Measurements from ENCODE around the gene TMEM8B.
"Not testable (repeated sequence)": the region's sequence is repeated elsewhere in the genome, so short reads cannot be mapped to it uniquely, and the experiment has no call there.

Gene TMEM8B

GRCh38 chr9:35870351-35870923 lies 41.4 kb downstream of the TMEM8B start, which contains the start of gene OR13J1:
Gene OR13J1, minus strand, starts transcription at chr9:35870401. Its CDS starts 0 bp downstream, at chr9:35870401.
- Histone ChIP-seq H3K4me3 (ENCODE audit: low read depth in 1 of 2, low read length in 2 of 2) (no peak within 1 kb of the TSS), H3K27me3 (ENCODE audit: low read depth, low read length) (no peaks in the 10 kb centered on the region), H3K4me1 (ENCODE audit: control insufficient read depth in 1 of 2, insufficient read depth in 2 of 2, low read length in 2 of 2) (no peaks in the 10 kb centered on the region), H3K36me3 (ENCODE audit: control insufficient read depth in 1 of 2, insufficient read depth in 2 of 2, low read length in 2 of 2) (no peaks in the 10 kb centered on the region), H3K9me3 (ENCODE audit: control insufficient read depth in 1 of 2, low read length in 2 of 2) (no peaks in the 10 kb centered on the region), H3K27ac (ENCODE audit: low read length) (no peak within 1 kb of the TSS)

- Histone ChIP-seq H3K4me3 (ENCODE audit: low read depth in 1 of 2, low read length in 2 of 2) (no peak overlapping the region), H3K27me3 (ENCODE audit: low read depth, low read length) (no peaks in the 10 kb centered on the region)
Observed at GRCh38 chr9:35871545-35871944, 42.5 kb downstream of the TMEM8B start.

GRCh38 chr9:35872505-35872904 lies 43.5 kb downstream of the TMEM8B start:
- no peaks in the 10 kb centered on the region for H3K4me1 ChIP-seq (ENCODE audit: control insufficient read depth in 1 of 2, insufficient read depth in 2 of 2, low read length in 2 of 2)
- H3K4me3 ChIP-seq (ENCODE audit: low read depth in 1 of 2, low read length in 2 of 2) = no peak overlapping the region
- no peak overlapping the region for H3K27ac ChIP-seq (ENCODE audit: low read length)
- peaks cover 0 to 6% of the 10 kb centered on the region in 2 donors for H3K9me3 ChIP-seq (ENCODE audit: control insufficient read depth in 1 of 2, low read length in 2 of 2)
- H3K36me3 ChIP-seq (ENCODE audit: control insufficient read depth in 1 of 2, insufficient read depth in 2 of 2, low read length in 2 of 2) = no peaks in the 10 kb centered on the region
- H3K27me3 ChIP-seq (ENCODE audit: low read depth, low read length) = no peaks in the 10 kb centered on the region

More at GRCh38 chr9:35871545-35871944, 42.5 kb downstream of the TMEM8B start:
- no peaks in the 10 kb centered on the region for H3K9me3 ChIP-seq (ENCODE audit: control insufficient read depth in 1 of 2, low read length in 2 of 2)
- H3K27ac ChIP-seq (ENCODE audit: low read length) = no peak overlapping the region
- no peaks in the 10 kb centered on the region for H3K4me1 ChIP-seq (ENCODE audit: control insufficient read depth in 1 of 2, insufficient read depth in 2 of 2, low read length in 2 of 2)
- no peaks in the 10 kb centered on the region for H3K36me3 ChIP-seq (ENCODE audit: control insufficient read depth in 1 of 2, insufficient read depth in 2 of 2, low read length in 2 of 2)

GRCh38 chr9:35882263-35882848 lies 53.3 kb downstream of the TMEM8B start:
- Histone ChIP-seq H3K36me3 (ENCODE audit: control insufficient read depth in 1 of 2, insufficient read depth in 2 of 2, low read length in 2 of 2) (no peaks in the 10 kb centered on the region), H3K9me3 (ENCODE audit: control insufficient read depth in 1 of 2, low read length in 2 of 2) (peaks cover 0 to under 1% of the 10 kb centered on the region in 2 donors), H3K4me1 (ENCODE audit: control insufficient read depth in 1 of 2, insufficient read depth in 2 of 2, low read length in 2 of 2) (no peaks in the 10 kb centered on the region), H3K4me3 (ENCODE audit: low read depth in 1 of 2, low read length in 2 of 2) (no peak overlapping the region), H3K27ac (ENCODE audit: low read length) (no peak overlapping the region), H3K27me3 (ENCODE audit: low read depth, low read length) (no peaks in the 10 kb centered on the region)

DNA sequence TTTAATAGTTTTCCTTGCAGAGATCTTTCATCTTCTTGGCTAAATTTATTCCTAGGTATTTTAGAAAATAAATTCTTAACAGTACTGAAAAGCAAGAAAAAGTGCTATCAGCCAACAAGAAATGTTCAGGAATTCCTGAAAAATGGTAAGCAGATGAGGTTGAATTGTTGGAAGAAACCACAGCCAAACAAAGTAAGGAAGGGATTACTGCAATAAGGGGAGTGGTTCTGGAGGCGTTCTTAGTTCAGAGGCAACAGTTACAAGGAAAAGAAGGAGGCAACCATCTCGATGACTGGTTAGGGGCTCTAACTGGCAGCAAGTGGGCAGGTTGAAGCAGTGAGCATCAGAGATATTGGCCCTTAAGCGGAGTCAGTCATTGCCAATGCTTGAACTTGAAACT lies 54.0 kb downstream of the TMEM8B start:
- no peak overlapping the region for H3K4me3 ChIP-seq (ENCODE audit: low read depth in 1 of 2, low read length in 2 of 2)
- no peaks in the 10 kb centered on the region for H3K27me3 ChIP-seq (ENCODE audit: low read depth, low read length)
- H3K4me1 ChIP-seq (ENCODE audit: control insufficient read depth in 1 of 2, insufficient read depth in 2 of 2, low read length in 2 of 2) = no peaks in the 10 kb centered on the region
- H3K36me3 ChIP-seq (ENCODE audit: control insufficient read depth in 1 of 2, insufficient read depth in 2 of 2, low read length in 2 of 2) = no peaks in the 10 kb centered on the region
- no peak overlapping the region for H3K27ac ChIP-seq (ENCODE audit: low read length)
- no peaks in the 10 kb centered on the region for H3K9me3 ChIP-seq (ENCODE audit: control insufficient read depth in 1 of 2, low read length in 2 of 2)

GRCh38 chr9:35884908-35885307 lies 55.9 kb downstream of the TMEM8B start:
- H3K4me3 ChIP-seq (ENCODE audit: low read depth in 1 of 2, low read length in 2 of 2); H3K27ac ChIP-seq (ENCODE audit: low read length); H3K36me3 ChIP-seq (ENCODE audit: control insufficient read depth in 1 of 2, insufficient read depth in 2 of 2, low read length in 2 of 2); H3K4me1 ChIP-seq (ENCODE audit: control insufficient read depth in 1 of 2, insufficient read depth in 2 of 2, low read length in 2 of 2); H3K9me3 ChIP-seq (ENCODE audit: control insufficient read depth in 1 of 2, low read length in 2 of 2); H3K27me3 ChIP-seq (ENCODE audit: low read depth, low read length): not testable (repeated sequence)

DNA sequence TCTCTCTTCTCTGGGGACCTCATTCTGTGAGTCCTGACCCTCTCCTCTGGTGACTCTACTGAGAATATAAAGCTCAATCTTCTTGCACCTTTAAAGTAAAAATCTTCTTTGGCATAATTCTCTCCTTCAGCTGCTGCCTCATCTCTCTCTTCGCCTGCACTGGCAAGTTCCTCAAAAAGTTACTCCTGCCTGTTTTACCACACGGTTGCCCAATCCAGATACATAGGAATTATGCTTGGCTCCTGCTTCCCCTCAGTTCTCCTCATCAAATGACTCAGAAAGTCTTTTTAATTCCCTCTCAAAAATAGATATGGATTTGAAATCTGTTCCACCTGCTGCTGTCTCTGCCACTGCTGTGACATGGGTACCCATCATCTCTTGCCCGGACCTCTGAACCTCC lies 62.6 kb downstream of the TMEM8B start:
- Histone ChIP-seq H3K27me3 (ENCODE audit: low read depth, low read length) (no peaks in the 10 kb centered on the region), H3K36me3 (ENCODE audit: control insufficient read depth in 1 of 2, insufficient read depth in 2 of 2, low read length in 2 of 2) (no peaks in the 10 kb centered on the region), H3K4me1 (ENCODE audit: control insufficient read depth in 1 of 2, insufficient read depth in 2 of 2, low read length in 2 of 2) (no peaks in the 10 kb centered on the region), H3K9me3 (ENCODE audit: control insufficient read depth in 1 of 2, low read length in 2 of 2) (no peaks in the 10 kb centered on the region), H3K27ac (ENCODE audit: low read length) (no peak overlapping the region), H3K4me3 (ENCODE audit: low read depth in 1 of 2, low read length in 2 of 2) (no peak overlapping the region)

DNA sequence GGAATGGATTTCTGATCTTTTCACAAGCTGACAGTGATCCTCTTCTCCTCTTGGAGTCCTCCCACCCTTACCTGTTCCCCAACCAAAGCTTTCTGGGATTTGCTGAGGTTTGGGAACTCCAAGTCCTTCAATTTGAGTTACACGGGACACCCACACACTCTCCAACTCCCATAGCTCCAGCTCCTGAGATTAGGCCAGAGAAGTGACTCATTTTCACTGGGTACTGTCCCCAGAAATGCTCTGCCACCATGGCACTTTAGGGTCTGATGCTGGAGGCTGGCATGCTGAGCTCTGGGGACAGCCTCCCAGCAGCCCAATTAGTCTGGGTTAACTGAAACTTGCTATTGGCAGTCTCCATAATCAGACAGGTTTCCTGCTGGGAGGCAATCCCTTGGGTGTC lies 63.0 kb downstream of the TMEM8B start:
- H3K27me3 ChIP-seq (ENCODE audit: low read depth, low read length) = no peaks in the 10 kb centered on the region
- H3K27ac ChIP-seq (ENCODE audit: low read length) = no peak overlapping the region
- H3K4me3 ChIP-seq (ENCODE audit: low read depth in 1 of 2, low read length in 2 of 2) = no peak overlapping the region
- no peaks in the 10 kb centered on the region for H3K9me3 ChIP-seq (ENCODE audit: control insufficient read depth in 1 of 2, low read length in 2 of 2)
- no peaks in the 10 kb centered on the region for H3K36me3 ChIP-seq (ENCODE audit: control insufficient read depth in 1 of 2, insufficient read depth in 2 of 2, low read length in 2 of 2)
- no peaks in the 10 kb centered on the region for H3K4me1 ChIP-seq (ENCODE audit: control insufficient read depth in 1 of 2, insufficient read depth in 2 of 2, low read length in 2 of 2)

DNA sequence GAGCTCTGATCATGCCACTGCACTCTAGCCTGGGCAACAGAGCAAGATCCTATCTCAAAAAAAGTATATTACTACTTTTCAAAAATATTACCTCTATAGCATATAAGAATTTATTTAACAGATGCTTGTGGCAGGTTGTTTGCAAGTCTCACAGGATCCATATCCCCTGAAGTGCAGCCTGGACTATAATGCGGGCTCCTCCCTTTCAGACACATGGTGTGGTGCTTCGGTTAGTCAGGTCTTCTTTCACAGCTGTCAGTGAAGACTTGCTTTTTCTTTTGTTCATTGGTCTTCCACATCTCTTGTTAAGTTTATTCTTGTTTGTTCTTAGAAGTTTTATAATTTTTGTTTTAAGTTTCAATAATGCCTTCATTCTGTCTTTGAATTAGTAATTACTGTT lies 67.5 kb downstream of the TMEM8B start:
- Histone ChIP-seq H3K27ac (ENCODE audit: low read length) (no peak overlapping the region), H3K4me1 (ENCODE audit: control insufficient read depth in 1 of 2, insufficient read depth in 2 of 2, low read length in 2 of 2) (no peaks in the 10 kb centered on the region), H3K4me3 (ENCODE audit: low read depth in 1 of 2, low read length in 2 of 2) (no peak overlapping the region)

DNA sequence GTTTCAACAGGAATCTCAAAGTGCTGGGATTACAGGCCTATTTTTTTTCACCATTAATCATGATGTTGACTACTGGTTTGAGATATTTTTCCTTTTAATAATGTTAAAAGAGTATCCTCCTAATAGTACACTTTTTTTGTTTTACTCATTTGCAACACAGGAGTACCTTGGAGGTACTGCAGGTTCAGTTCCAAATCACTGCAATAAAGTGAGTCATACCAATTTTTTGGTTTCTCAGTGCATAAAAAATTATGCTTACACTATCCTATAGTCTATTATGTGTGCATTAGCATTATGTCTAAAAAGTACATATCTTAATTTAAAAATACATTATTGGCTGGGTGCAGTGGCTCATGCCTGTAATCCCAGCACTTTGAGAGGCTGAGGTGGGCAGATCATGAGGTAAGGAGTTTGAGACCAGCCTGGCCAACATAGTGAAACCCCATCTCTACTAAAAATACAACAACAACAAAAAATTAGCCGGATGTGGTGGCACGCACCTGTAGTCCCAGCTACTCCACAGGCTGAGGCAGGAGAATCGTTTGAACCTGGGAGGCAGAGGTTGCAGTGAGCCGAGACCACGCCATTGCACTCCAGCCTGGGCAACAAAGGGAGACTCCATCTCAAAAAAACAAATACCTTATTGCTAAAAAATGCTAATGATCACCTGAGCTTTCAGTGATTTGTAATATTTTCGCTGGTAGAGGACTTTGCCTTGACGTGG lies 68.5 kb downstream of the TMEM8B start:
- not testable (repeated sequence) for H3K36me3 ChIP-seq (ENCODE audit: control insufficient read depth in 1 of 2, insufficient read depth in 2 of 2, low read length in 2 of 2); H3K4me3 ChIP-seq (ENCODE audit: low read depth in 1 of 2, low read length in 2 of 2); H3K4me1 ChIP-seq (ENCODE audit: control insufficient read depth in 1 of 2, insufficient read depth in 2 of 2, low read length in 2 of 2); H3K9me3 ChIP-seq (ENCODE audit: control insufficient read depth in 1 of 2, low read length in 2 of 2); H3K27me3 ChIP-seq (ENCODE audit: low read depth, low read length); H3K27ac ChIP-seq (ENCODE audit: low read length)

More for the DNA sequence above, 67.5 kb downstream of the TMEM8B start:
- H3K9me3 ChIP-seq (ENCODE audit: control insufficient read depth in 1 of 2, low read length in 2 of 2) = no peaks in the 10 kb centered on the region
- H3K27me3 ChIP-seq (ENCODE audit: low read depth, low read length) = no peaks in the 10 kb centered on the region
- no peaks in the 10 kb centered on the region for H3K36me3 ChIP-seq (ENCODE audit: control insufficient read depth in 1 of 2, insufficient read depth in 2 of 2, low read length in 2 of 2)

DNA sequence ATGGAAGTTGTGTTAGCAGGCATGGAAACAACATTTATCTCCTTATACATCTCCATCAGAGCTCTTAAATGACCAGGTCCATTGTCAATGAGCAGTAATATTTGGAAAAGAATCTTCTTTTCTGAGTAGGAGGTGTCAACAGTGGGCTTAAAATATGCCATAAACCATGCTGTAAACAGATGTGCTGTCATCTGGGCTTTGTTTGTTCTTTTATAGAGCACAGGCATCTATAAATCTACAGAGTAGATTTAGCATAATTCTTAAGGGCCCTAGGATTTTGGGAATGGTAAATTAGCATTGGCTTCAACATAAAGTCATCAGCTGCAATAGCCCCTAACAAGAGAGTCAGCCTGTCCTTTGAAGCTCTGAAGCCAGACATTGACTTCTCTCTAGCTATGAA lies 69.3 kb downstream of the TMEM8B start:
- Histone ChIP-seq H3K27me3 (ENCODE audit: low read depth, low read length) (no peaks in the 10 kb centered on the region), H3K9me3 (ENCODE audit: control insufficient read depth in 1 of 2, low read length in 2 of 2) (no peaks in the 10 kb centered on the region), H3K4me1 (ENCODE audit: control insufficient read depth in 1 of 2, insufficient read depth in 2 of 2, low read length in 2 of 2) (no peaks in the 10 kb centered on the region), H3K27ac (ENCODE audit: low read length) (no peak overlapping the region), H3K36me3 (ENCODE audit: control insufficient read depth in 1 of 2, insufficient read depth in 2 of 2, low read length in 2 of 2) (no peaks in the 10 kb centered on the region), H3K4me3 (ENCODE audit: low read depth in 1 of 2, low read length in 2 of 2) (no peak overlapping the region)
